Astrocyte (in vitro differentiated cells and primary cell): ENCODE data around the gene NINL. TPM values are rescaled to one million over a fixed set of nuclear protein-coding genes. Genes with fewer than 3 reads are reported as not detected.

Source experiments
- DNase-seq: peaks from one replicate; pipeline ENCODE4 v3.0.0-alpha.2; 2010; ENCODE audit warnings: low read depth
- FAIRE-seq: peaks from 2 replicates; lab custom pipeline; 2011; peaks lifted over from hg19 to GRCh38; lab: Jason Lieb, UNC
- H2AFZ ChIP-seq: 2 replicates; pipeline ENCODE4 v1.6.0; 2012; ENCODE audit warnings: low read depth, low read length, inconsistent platforms
- H3K27ac ChIP-seq: 2 replicates; pipeline ENCODE4 v1.5.1; 2011; ENCODE audit warnings: low read depth, low read length, inconsistent platforms
- H3K27me3 ChIP-seq: 2 replicates; pipeline ENCODE4 v1.6.0; 2011; ENCODE audit warnings: low read length, inconsistent platforms; ENCODE audit not compliant: insufficient read depth
- H3K36me3 ChIP-seq: 2 replicates; pipeline ENCODE4 v1.5.1; 2011; ENCODE audit warnings: low read length, inconsistent platforms; ENCODE audit not compliant: insufficient read depth
- H3K4me1 ChIP-seq: 2 replicates; pipeline ENCODE4 v1.5.1; 2011; ENCODE audit warnings: low read length, inconsistent platforms; ENCODE audit not compliant: insufficient read depth
- H3K4me2 ChIP-seq: 2 replicates; pipeline ENCODE4 v1.6.0; 2012; ENCODE audit warnings: low read length, inconsistent platforms
- H3K4me3 ChIP-seq: 2 replicates; pipeline ENCODE4 v1.5.1; 2011; ENCODE audit warnings: low read depth, mild to moderate bottlenecking, low read length, inconsistent platforms; ENCODE audit not compliant: insufficient read depth
- H3K79me2 ChIP-seq: 2 replicates; pipeline ENCODE4 v1.6.0; 2012; ENCODE audit warnings: mild to moderate bottlenecking, low read length, inconsistent platforms; ENCODE audit not compliant: insufficient read depth
- H3K9ac ChIP-seq: 2 replicates; pipeline ENCODE4 v1.6.0; 2012; ENCODE audit warnings: mild to moderate bottlenecking, low read length, inconsistent platforms
- H3K9me3 ChIP-seq: 2 replicates; pipeline ENCODE4 v1.5.1; 2012; ENCODE audit warnings: low read depth, mild to moderate bottlenecking, low read length, inconsistent platforms; ENCODE audit not compliant: insufficient read depth
- H4K20me1 ChIP-seq: 2 replicates; pipeline ENCODE4 v1.6.0; 2012; ENCODE audit warnings: low read length, inconsistent platforms; ENCODE audit not compliant: insufficient read depth
- H3K27ac Mint-ChIP-seq: one replicate; pipeline ENCODE4 v1.8.0; 2021; ENCODE audit warnings: mild to moderate bottlenecking, mixed read lengths; ENCODE audit not compliant: unreplicated experiment
- H3K27me3 Mint-ChIP-seq: one replicate; pipeline ENCODE4 v1.8.0; 2021; ENCODE audit warnings: low read depth, mixed read lengths; ENCODE audit not compliant: unreplicated experiment
- H3K36me3 Mint-ChIP-seq: one replicate; pipeline ENCODE4 v1.8.0; 2021; ENCODE audit warnings: low read depth, mixed read lengths; ENCODE audit not compliant: unreplicated experiment
- H3K4me1 Mint-ChIP-seq: one replicate; pipeline ENCODE4 v1.8.0; 2021; ENCODE audit warnings: low read depth, mixed read lengths; ENCODE audit not compliant: unreplicated experiment
- H3K4me3 Mint-ChIP-seq: one replicate; pipeline ENCODE4 v1.8.0; 2021; ENCODE audit warnings: mild to moderate bottlenecking, moderate library complexity, mixed read lengths; ENCODE audit not compliant: unreplicated experiment
- H3K9me3 Mint-ChIP-seq: one replicate; pipeline ENCODE4 v1.8.0; 2021; ENCODE audit warnings: mild to moderate bottlenecking, mixed read lengths; ENCODE audit not compliant: unreplicated experiment
- EZH2 ChIP-seq: IDR thresholded peaks from 2 replicates; pipeline ENCODE4 v1.6.1; 2012; ENCODE audit warnings: mild to moderate bottlenecking, low read length, inconsistent platforms; ENCODE audit not compliant: insufficient read depth
- total RNA-seq: library from RNA; stranded (reverse); gene quantifications from 2 replicates; pipeline ENCODE4 v1.2.1, GENCODE V29; 2021
- TF ChIP-seq, protein P1 (sequence below): IDR thresholded peaks from 2 replicates; pipeline ENCODE4 v1.5.1; 2011; ENCODE audit warnings: low read depth, mild to moderate bottlenecking, inconsistent platforms, low read length, moderate library complexity; ENCODE audit not compliant: insufficient read depth

The NINL gene
- total RNA-seq, 1 donor from 2014 or later, result 10.2 TPM

DNA sequence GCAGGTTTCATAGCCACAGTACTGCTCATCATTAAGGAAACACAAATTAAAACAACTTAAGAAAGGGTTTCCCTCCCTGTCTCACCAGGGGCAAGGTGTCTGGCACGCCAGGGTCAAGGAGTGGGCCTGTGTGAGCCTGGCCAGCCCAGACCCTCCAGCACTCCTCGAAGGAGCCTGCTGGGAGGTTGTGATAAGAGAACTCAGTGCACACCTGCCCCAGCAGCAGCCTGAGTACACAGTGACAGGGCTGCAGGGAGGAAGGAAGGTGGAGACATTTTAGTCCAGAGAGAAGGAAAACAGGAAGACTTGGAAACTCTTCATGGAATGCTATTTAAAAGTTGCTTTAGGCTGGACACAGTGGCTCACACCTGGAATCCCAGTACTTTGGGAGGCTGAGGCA, 14.1 kb downstream of the NINL start:
- H3K36me3 ChIP-seq, result no peaks in the 10 kb centered on the region
- H2AFZ ChIP-seq, result no peak overlapping the region
- H3K36me3 Mint-ChIP-seq, result peaks cover 8% of the 10 kb centered on the region
- no peaks in the 10 kb centered on the region for H3K9me3 Mint-ChIP-seq
- H3K79me2 ChIP-seq, result peaks cover 60% of the 10 kb centered on the region
- TF ChIP-seq, protein P1, sequence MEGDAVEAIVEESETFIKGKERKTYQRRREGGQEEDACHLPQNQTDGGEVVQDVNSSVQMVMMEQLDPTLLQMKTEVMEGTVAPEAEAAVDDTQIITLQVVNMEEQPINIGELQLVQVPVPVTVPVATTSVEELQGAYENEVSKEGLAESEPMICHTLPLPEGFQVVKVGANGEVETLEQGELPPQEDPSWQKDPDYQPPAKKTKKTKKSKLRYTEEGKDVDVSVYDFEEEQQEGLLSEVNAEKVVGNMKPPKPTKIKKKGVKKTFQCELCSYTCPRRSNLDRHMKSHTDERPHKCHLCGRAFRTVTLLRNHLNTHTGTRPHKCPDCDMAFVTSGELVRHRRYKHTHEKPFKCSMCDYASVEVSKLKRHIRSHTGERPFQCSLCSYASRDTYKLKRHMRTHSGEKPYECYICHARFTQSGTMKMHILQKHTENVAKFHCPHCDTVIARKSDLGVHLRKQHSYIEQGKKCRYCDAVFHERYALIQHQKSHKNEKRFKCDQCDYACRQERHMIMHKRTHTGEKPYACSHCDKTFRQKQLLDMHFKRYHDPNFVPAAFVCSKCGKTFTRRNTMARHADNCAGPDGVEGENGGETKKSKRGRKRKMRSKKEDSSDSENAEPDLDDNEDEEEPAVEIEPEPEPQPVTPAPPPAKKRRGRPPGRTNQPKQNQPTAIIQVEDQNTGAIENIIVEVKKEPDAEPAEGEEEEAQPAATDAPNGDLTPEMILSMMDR, result no peak
- no peak for TF ChIP-seq EZH2
- H4K20me1 ChIP-seq, result peaks cover 47% of the 10 kb centered on the region
- H3K9ac ChIP-seq, result no peak overlapping the region
- H3K27ac Mint-ChIP-seq, result no peak overlapping the region
- no peak overlapping the region for H3K4me3 ChIP-seq
- H3K4me3 Mint-ChIP-seq, result no peak overlapping the region
- H3K9me3 ChIP-seq, result no peaks in the 10 kb centered on the region
- no peak overlapping the region for H3K27ac ChIP-seq
- H3K27me3 Mint-ChIP-seq, result no peaks in the 10 kb centered on the region
- DNase-seq, result no peak
- no peak for FAIRE-seq
- H3K4me1 ChIP-seq, result peaks cover 9% of the 10 kb centered on the region
- H3K4me1 Mint-ChIP-seq, result no peaks in the 10 kb centered on the region
- H3K27me3 ChIP-seq, result no peaks in the 10 kb centered on the region
- H3K4me2 ChIP-seq, result no peak overlapping the region

DNA sequence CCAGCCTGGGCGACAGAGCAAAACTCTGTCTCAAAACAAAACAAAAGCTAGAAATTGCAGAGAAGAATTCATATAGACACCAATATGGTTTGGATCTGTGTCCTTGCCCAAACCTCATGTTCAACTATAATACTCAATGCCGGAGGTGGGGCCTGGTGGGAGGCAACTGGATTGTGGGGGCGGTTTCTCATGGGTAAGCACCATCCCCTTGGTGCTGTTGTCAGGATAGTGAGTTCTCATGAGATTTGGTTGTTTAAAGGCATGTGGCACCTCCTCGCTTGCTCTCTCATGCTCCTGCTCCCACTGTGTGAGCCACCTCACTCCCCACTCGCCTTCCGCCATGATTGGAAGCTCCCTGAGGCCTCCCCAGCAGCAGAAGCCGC, 15.2 kb downstream of the NINL start:
- Histone ChIP-seq H3K79me2 (peaks cover 60% of the 10 kb centered on the region), H2AFZ (no peak overlapping the region), H3K9me3 (no peaks in the 10 kb centered on the region), H3K27ac (no peak overlapping the region), H3K27me3 (no peaks in the 10 kb centered on the region), H4K20me1 (peaks cover 58% of the 10 kb centered on the region), H3K4me2 (no peak overlapping the region), H3K36me3 (no peaks in the 10 kb centered on the region), H3K4me1 (peaks cover 9% of the 10 kb centered on the region), H3K9ac (no peak overlapping the region), H3K4me3 (no peak overlapping the region)
- no peaks in the 10 kb centered on the region for H3K27me3 Mint-ChIP-seq
- no peak overlapping the region for H3K4me3 Mint-ChIP-seq
- DNase-seq (no peak), FAIRE-seq (no peak)
- TF ChIP-seq, protein P1, result no peak
- H3K4me1 Mint-ChIP-seq, result peaks cover 9% of the 10 kb centered on the region
- H3K27ac Mint-ChIP-seq, result no peak overlapping the region
- no peaks in the 10 kb centered on the region for H3K9me3 Mint-ChIP-seq
- peaks cover 8% of the 10 kb centered on the region for H3K36me3 Mint-ChIP-seq

DNA sequence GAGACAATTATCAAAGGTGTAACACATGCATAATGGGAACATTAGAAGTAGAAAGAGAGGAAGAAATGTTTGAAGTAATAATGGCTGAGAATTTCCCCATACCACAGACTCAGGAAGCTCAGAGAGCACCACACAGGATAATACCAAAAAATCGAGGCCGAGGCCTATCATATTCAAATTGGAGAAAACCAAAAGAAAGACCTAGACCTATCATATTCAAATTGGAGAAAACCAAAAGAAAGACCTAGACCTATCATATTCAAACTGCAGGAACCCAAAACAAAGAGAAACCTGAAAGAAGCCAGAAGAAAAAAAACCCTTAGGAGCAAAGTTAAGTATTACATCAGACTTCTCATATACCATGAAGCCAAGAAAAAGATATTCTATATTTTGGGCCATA, 18.0 kb downstream of the NINL start:
- no peaks in the 10 kb centered on the region for H3K36me3 ChIP-seq
- H3K27ac Mint-ChIP-seq, result no peak overlapping the region

More for the DNA sequence above, 18.0 kb downstream of the NINL start:
- no peak overlapping the region for H3K9ac ChIP-seq
- H3K79me2 ChIP-seq, result peaks cover 54% of the 10 kb centered on the region
- H2AFZ ChIP-seq, result no peak overlapping the region
- H3K4me3 Mint-ChIP-seq, result no peak overlapping the region
- TF ChIP-seq EZH2, result no peak
- TF ChIP-seq, protein P1, result no peak
- no peaks in the 10 kb centered on the region for H3K9me3 ChIP-seq
- no peak overlapping the region for H3K4me2 ChIP-seq
- H3K9me3 Mint-ChIP-seq, result peaks cover 3% of the 10 kb centered on the region
- H3K4me3 ChIP-seq, result no peak overlapping the region
- peaks cover 2% of the 10 kb centered on the region for H3K36me3 Mint-ChIP-seq
- H3K27me3 ChIP-seq, result no peaks in the 10 kb centered on the region
- no peak for DNase-seq
- no peaks in the 10 kb centered on the region for H3K4me1 ChIP-seq
- no peak for FAIRE-seq
- peaks cover 51% of the 10 kb centered on the region for H4K20me1 ChIP-seq
- H3K27me3 Mint-ChIP-seq, result no peaks in the 10 kb centered on the region
- H3K4me1 Mint-ChIP-seq, result peaks cover 11% of the 10 kb centered on the region
- no peak overlapping the region for H3K27ac ChIP-seq
